Vagina (tissue), 2 donors: ENCODE data around the gene MTNR1B. TPM values are rescaled to one million over a fixed set of nuclear protein-coding genes. Genes with fewer than 3 reads are reported as not detected.

Source experiments
- DNase-seq, 2 donors: peaks; one replicate each; pipeline ENCODE4 v3.0.0-alpha.2; 2017; ENCODE audit errors: extremely low spot score in 2 of 2
- H3K27ac ChIP-seq: fragments of 200-600 bp; sonication (generic); one replicate; pipeline ENCODE4 v1.5.1; 2019
- H3K27me3 ChIP-seq: fragments of 200-600 bp; sonication (generic); one replicate; pipeline ENCODE4 v1.5.1; 2019
- H3K36me3 ChIP-seq, 2 donors: fragments of 200-600 bp; sonication (generic); one replicate each; pipeline ENCODE4 v1.5.1; 2017 to 2019
- H3K4me1 ChIP-seq: fragments of 200-600 bp; sonication (generic); one replicate; pipeline ENCODE4 v1.5.1; 2019
- H3K4me3 ChIP-seq, 2 donors: fragments of 200-600 bp; sonication (generic); 1 replicate in 1 of 2; 2 replicates in 1 of 2; pipeline ENCODE4 v1.5.1; 2016 to 2019
- H3K9me3 ChIP-seq: fragments of 200-600 bp; sonication (generic); one replicate; pipeline ENCODE4 v1.5.1; 2019
- CTCF ChIP-seq, 3 experiments: fragments of 450-650 bp in 2 of 3; fragments of 200-600 bp in 1 of 3; sonication (generic) in 1 of 3; IDR thresholded peaks; one replicate each; pipeline ENCODE4 v1.5.1; 2017 to 2019; ENCODE audit warnings: antibody characterized with exemption in 3 of 3, mild to moderate bottlenecking in 2 of 3, moderate library complexity in 2 of 3
- POLR2A ChIP-seq, 2 donors: fragments of 450-650 bp; IDR thresholded peaks; one replicate each; pipeline ENCODE4 v1.6.1; 2017; ENCODE audit warnings: antibody characterized with exemption in 2 of 2, mild to moderate bottlenecking in 2 of 2, moderate library complexity in 2 of 2
- POLR2AphosphoS5 ChIP-seq, 2 donors: sonication (generic); formaldehyde crosslinking; IDR thresholded peaks; one replicate each; pipeline ENCODE4 v1.9.0; 2017; ENCODE audit warnings: antibody characterized with exemption in 2 of 2, mild to moderate bottlenecking in 2 of 2, low read depth in 1 of 2; ENCODE audit not compliant: insufficient read depth in 1 of 2
- intact Hi-C: fragments of 100-400 bp; cut with DNase I; formaldehyde crosslinking; loops from one replicate; pipeline ENCODE4 v1.15.1; 2023
- small RNA-seq: library from RNA; depleted of rRNA; stranded (forward); fragments of <200 nt; gene quantifications from one replicate; pipeline ENCODE3, GENCODE V24; 2016
- total RNA-seq: library from RNA; depleted of rRNA; stranded (reverse); fragments of >200 nt; gene quantifications from one replicate; pipeline ENCODE4 v1.2.3, GENCODE V29; 2016

Gene MTNR1B
- total RNA-seq, 1 donor from 2014 or later = not detected

- intact Hi-C loops = no loop called here
- H3K27me3 ChIP-seq = no peaks in the 10 kb centered on the region
- H3K9me3 ChIP-seq = no peaks in the 10 kb centered on the region
- no peak overlapping the region for H3K27ac ChIP-seq
- no peak for TF ChIP-seq POLR2A (IDR thresholded peaks at IDR 0.05)
- TF ChIP-seq CTCF (IDR thresholded peaks at IDR 0.05) = no peak
- H3K4me3 ChIP-seq = no peak overlapping the region
- DNase-seq = no peak
- no peaks in the 10 kb centered on the region for H3K4me1 ChIP-seq
- H3K36me3 ChIP-seq = no peaks in the 10 kb centered on the region
These were observed 56.3 kb downstream of the MTNR1B start for GRCh38 chr11:93025558-93026255.

- H3K27me3 ChIP-seq = no peaks in the 10 kb centered on the region
- no peak for TF ChIP-seq POLR2A (IDR thresholded peaks at IDR 0.05)
- no peak for TF ChIP-seq CTCF (IDR thresholded peaks at IDR 0.05)
- no peak for TF ChIP-seq POLR2AphosphoS5 (IDR thresholded peaks at IDR 0.05; ENCODE audit: insufficient read depth in 1 of 2, low read depth in 1 of 2)
- no peaks in the 10 kb centered on the region for H3K4me1 ChIP-seq
- H3K36me3 ChIP-seq = no peaks in the 10 kb centered on the region
- H3K9me3 ChIP-seq = no peaks in the 10 kb centered on the region
- no peak overlapping the region for H3K27ac ChIP-seq
- DNase-seq = no peak
- H3K4me3 ChIP-seq = no peak overlapping the region
- intact Hi-C loops = no loop called here
These were observed 59.6 kb downstream of the MTNR1B start for GRCh38 chr11:93028960-93029522.

GRCh38 chr11:93031386-93031785 is 61.9 kb downstream of the MTNR1B start:
- H3K27me3 ChIP-seq = no peaks in the 10 kb centered on the region
- TF ChIP-seq CTCF (IDR thresholded peaks at IDR 0.05) = no peak
- no peak for TF ChIP-seq POLR2AphosphoS5 (IDR thresholded peaks at IDR 0.05; ENCODE audit: insufficient read depth in 1 of 2, low read depth in 1 of 2)
- TF ChIP-seq POLR2A (IDR thresholded peaks at IDR 0.05) = no peak
- intact Hi-C loops = no loop called here
- H3K4me3 ChIP-seq = no peak overlapping the region
- H3K9me3 ChIP-seq = no peaks in the 10 kb centered on the region
- no peak overlapping the region for H3K27ac ChIP-seq
- no peak for DNase-seq
- H3K4me1 ChIP-seq = no peaks in the 10 kb centered on the region
- H3K36me3 ChIP-seq = no peaks in the 10 kb centered on the region

Small RNA genes within 50 kb of the gene (small RNA-seq; reads per million reads assigned to genes)
- not detected for gene SNRPGP16

Other genes starting within 250 kb of the MTNR1B start
- gene SLC36A4, start 228.3 kb downstream of the MTNR1B start, total RNA-seq = 16.7 TPM